ENCODE results near the gene C1orf50.

DNA sequence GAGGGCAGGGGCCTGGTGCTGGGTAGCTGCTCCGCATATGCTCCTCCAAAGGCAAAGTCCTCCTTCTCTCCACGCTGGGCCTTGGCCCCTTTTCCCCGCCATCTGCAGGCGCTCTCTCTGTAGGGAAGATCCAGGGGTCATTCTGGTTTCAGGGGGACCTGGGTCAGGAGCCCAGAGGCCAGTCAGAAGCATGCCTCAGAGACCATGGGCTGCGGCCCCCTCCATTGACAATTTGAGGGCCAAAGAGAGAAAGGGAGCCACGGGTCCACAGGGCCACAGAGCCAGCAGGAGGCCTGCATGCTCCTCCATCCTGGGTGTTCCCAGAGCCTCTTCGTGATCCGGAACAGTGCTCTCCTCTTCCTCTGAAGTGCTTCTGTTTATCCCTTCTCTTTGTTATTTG, 24.9 kb upstream of the C1orf50 start:
- TF ChIP-seq, protein P1, sequence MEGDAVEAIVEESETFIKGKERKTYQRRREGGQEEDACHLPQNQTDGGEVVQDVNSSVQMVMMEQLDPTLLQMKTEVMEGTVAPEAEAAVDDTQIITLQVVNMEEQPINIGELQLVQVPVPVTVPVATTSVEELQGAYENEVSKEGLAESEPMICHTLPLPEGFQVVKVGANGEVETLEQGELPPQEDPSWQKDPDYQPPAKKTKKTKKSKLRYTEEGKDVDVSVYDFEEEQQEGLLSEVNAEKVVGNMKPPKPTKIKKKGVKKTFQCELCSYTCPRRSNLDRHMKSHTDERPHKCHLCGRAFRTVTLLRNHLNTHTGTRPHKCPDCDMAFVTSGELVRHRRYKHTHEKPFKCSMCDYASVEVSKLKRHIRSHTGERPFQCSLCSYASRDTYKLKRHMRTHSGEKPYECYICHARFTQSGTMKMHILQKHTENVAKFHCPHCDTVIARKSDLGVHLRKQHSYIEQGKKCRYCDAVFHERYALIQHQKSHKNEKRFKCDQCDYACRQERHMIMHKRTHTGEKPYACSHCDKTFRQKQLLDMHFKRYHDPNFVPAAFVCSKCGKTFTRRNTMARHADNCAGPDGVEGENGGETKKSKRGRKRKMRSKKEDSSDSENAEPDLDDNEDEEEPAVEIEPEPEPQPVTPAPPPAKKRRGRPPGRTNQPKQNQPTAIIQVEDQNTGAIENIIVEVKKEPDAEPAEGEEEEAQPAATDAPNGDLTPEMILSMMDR (conservative IDR thresholded peaks at IDR 0.05; ENCODE audit: low read depth, low read length): no peak
- TF ChIP-seq CHD1 (IDR thresholded peaks at IDR 0.05; ENCODE audit: low read depth, low read length): no peak
- TF ChIP-seq CEBPB (IDR thresholded peaks at IDR 0.05; ENCODE audit: low read depth, low read length): no peak
- TF ChIP-seq RFX5 (IDR thresholded peaks at IDR 0.05; ENCODE audit: low read depth, low read length): no peak
- no peak for TF ChIP-seq POLR2A (IDR thresholded peaks at IDR 0.05; ENCODE audit: low read depth, low read length)
- TF ChIP-seq MAZ (IDR thresholded peaks at IDR 0.05; ENCODE audit: borderline replicate concordance, low read depth, low read length): no peak
- no peak for TF ChIP-seq USF2 (IDR thresholded peaks at IDR 0.05; ENCODE audit: low read depth, low read length)
- TF ChIP-seq MXI1 (IDR thresholded peaks at IDR 0.05; ENCODE audit: borderline replicate concordance, low read depth, low read length): no peak
- no peak for TF ChIP-seq RAD21 (IDR thresholded peaks at IDR 0.05; ENCODE audit: low read length)
- TF ChIP-seq SMC3 (IDR thresholded peaks at IDR 0.05; ENCODE audit: low read depth, low read length): no peak
- no peak for TF ChIP-seq NFE2L2 (IDR thresholded peaks at IDR 0.05; ENCODE audit: low read depth, low read length)
- TF ChIP-seq MAFK (IDR thresholded peaks at IDR 0.05; ENCODE audit: low read depth, low read length): no peak
- no peak for TF ChIP-seq BHLHE40 (IDR thresholded peaks at IDR 0.05; ENCODE audit: low read depth, low read length)
- no peak for TF ChIP-seq RCOR1 (IDR thresholded peaks at IDR 0.05; ENCODE audit: insufficient replicate concordance, low read length)
